Activated naive CD8-positive, alpha-beta T cell treated with anti-CD3 and anti-CD28 coated beads, Interleukin-2, amount 50 U/mL, for 24 hours (primary cell): ENCODE data around the gene PRDM16.

Experiments used
- ATAC-seq: fragments of 150-1000 bp; cut with Tn5 transposase; one replicate; pipeline ENCODE4 v1.10.0; 2021
- DNase-seq: peaks from one replicate; pipeline ENCODE4 v3.0.0; 2021
- H3K27ac Mint-ChIP-seq: one replicate; pipeline ENCODE4 v1.8.0; 2021; ENCODE audit warnings: mild to moderate bottlenecking, mixed read lengths
- H3K27me3 Mint-ChIP-seq: one replicate; pipeline ENCODE4 v1.8.0; 2021; ENCODE audit warnings: mixed read lengths
- H3K36me3 Mint-ChIP-seq: one replicate; pipeline ENCODE4 v1.8.0; 2021; ENCODE audit warnings: low read depth, mixed read lengths
- H3K4me1 Mint-ChIP-seq: one replicate; pipeline ENCODE4 v1.8.0; 2021; ENCODE audit warnings: mixed read lengths
- H3K4me3 Mint-ChIP-seq: one replicate; pipeline ENCODE4 v1.8.0; 2021; ENCODE audit warnings: mild to moderate bottlenecking, moderate library complexity, mixed read lengths
- H3K9me3 Mint-ChIP-seq: one replicate; pipeline ENCODE4 v1.8.0; 2021; ENCODE audit warnings: mixed read lengths

The PRDM16 gene

GRCh38 chr1:3068564-3069431, at the start of gene PRDM16:
PRDM16 (plus strand) TSS chr1:3069203; CDS start chr1:3069260, 57 bp downstream.
- DNase-seq (peak; percentile 23), ATAC-seq (no peak)
- Mint-ChIP-seq H3K9me3 (no peaks in the 10 kb centered on the region), H3K27ac (no peak within 1 kb of the TSS), H3K4me3 (peak within 1 kb of the TSS; percentile 82), H3K36me3 (no peaks in the 10 kb centered on the region), H3K4me1 (peaks cover 2% of the 10 kb centered on the region), H3K27me3 (peaks cover 25% of the 10 kb centered on the region)

- no peak overlapping the region for H3K27ac Mint-ChIP-seq
- no peak for ATAC-seq
These were observed 49.4 kb upstream of the PRDM16 start for GRCh38 chr1:3019516-3020051.

GRCh38 chr1:3020263-3020909, 48.6 kb upstream of the PRDM16 start:
- Mint-ChIP-seq H3K4me1 (no peaks in the 10 kb centered on the region), H3K27me3 (no peaks in the 10 kb centered on the region), H3K9me3 (no peaks in the 10 kb centered on the region), H3K27ac (no peak overlapping the region), H3K4me3 (no peak overlapping the region), H3K36me3 (no peaks in the 10 kb centered on the region)
- no peak for DNase-seq
- ATAC-seq, result no peak

More at GRCh38 chr1:3019516-3020051, 49.4 kb upstream of the PRDM16 start:
- H3K4me3 Mint-ChIP-seq, result no peak overlapping the region
- H3K9me3 Mint-ChIP-seq, result no peaks in the 10 kb centered on the region
- H3K27me3 Mint-ChIP-seq, result no peaks in the 10 kb centered on the region
- H3K4me1 Mint-ChIP-seq, result no peaks in the 10 kb centered on the region
- DNase-seq, result no peak
- H3K36me3 Mint-ChIP-seq, result no peaks in the 10 kb centered on the region

- Mint-ChIP-seq H3K27me3 (no peaks in the 10 kb centered on the region), H3K4me3 (no peak within 1 kb of the TSS), H3K36me3 (no peaks in the 10 kb centered on the region), H3K27ac (no peak within 1 kb of the TSS), H3K9me3 (no peaks in the 10 kb centered on the region), H3K4me1 (no peaks in the 10 kb centered on the region)
- ATAC-seq (no peak), DNase-seq (no peak)
These were observed 47.8 kb upstream of the PRDM16 start, which contains the start of gene ACTRT2 for GRCh38 chr1:3021233-3021671. ACTRT2 (plus strand) TSS chr1:3021467; CDS start chr1:3021687, 220 bp downstream.

- no peak for DNase-seq
- Mint-ChIP-seq H3K4me1 (no peaks in the 10 kb centered on the region), H3K9me3 (no peaks in the 10 kb centered on the region), H3K36me3 (no peaks in the 10 kb centered on the region), H3K27me3 (no peaks in the 10 kb centered on the region), H3K27ac (no peak overlapping the region), H3K4me3 (no peak overlapping the region)
- no peak for ATAC-seq
These were observed 47.1 kb upstream of the PRDM16 start for GRCh38 chr1:3021801-3022401.

- Mint-ChIP-seq H3K4me1 (no peaks in the 10 kb centered on the region), H3K4me3 (no peak overlapping the region), H3K36me3 (no peaks in the 10 kb centered on the region), H3K27ac (no peak overlapping the region), H3K9me3 (no peaks in the 10 kb centered on the region), H3K27me3 (no peaks in the 10 kb centered on the region)
- ATAC-seq (no peak), DNase-seq (no peak)
These were observed 46.5 kb upstream of the PRDM16 start for GRCh38 chr1:3022511-3022973.

GRCh38 chr1:3022976-3023375, 46.0 kb upstream of the PRDM16 start:
- Mint-ChIP-seq H3K9me3 (no peaks in the 10 kb centered on the region), H3K4me1 (no peaks in the 10 kb centered on the region), H3K27ac (no peak overlapping the region), H3K27me3 (no peaks in the 10 kb centered on the region), H3K36me3 (no peaks in the 10 kb centered on the region), H3K4me3 (no peak overlapping the region)
- ATAC-seq (no peak), DNase-seq (no peak)

- ATAC-seq (no peak), DNase-seq (no peak)
- H3K36me3 Mint-ChIP-seq, result no peaks in the 10 kb centered on the region
- H3K4me1 Mint-ChIP-seq, result no peaks in the 10 kb centered on the region
- H3K9me3 Mint-ChIP-seq, result no peaks in the 10 kb centered on the region
- no peak overlapping the region for H3K27ac Mint-ChIP-seq
- no peaks in the 10 kb centered on the region for H3K27me3 Mint-ChIP-seq
- H3K4me3 Mint-ChIP-seq, result no peak overlapping the region
These were observed 45.0 kb upstream of the PRDM16 start for GRCh38 chr1:3024019-3024418.

GRCh38 chr1:3024588-3024987, 44.4 kb upstream of the PRDM16 start:
- ATAC-seq, result no peak
- Mint-ChIP-seq H3K4me1 (no peaks in the 10 kb centered on the region), H3K27ac (no peak overlapping the region), H3K9me3 (no peaks in the 10 kb centered on the region), H3K27me3 (no peaks in the 10 kb centered on the region), H3K36me3 (no peaks in the 10 kb centered on the region), H3K4me3 (no peak overlapping the region)
- DNase-seq, result no peak

GRCh38 chr1:3026124-3026523, 42.9 kb upstream of the PRDM16 start:
- H3K4me3 Mint-ChIP-seq, result no peak overlapping the region
- no peak for DNase-seq
- no peaks in the 10 kb centered on the region for H3K36me3 Mint-ChIP-seq
- no peak overlapping the region for H3K27ac Mint-ChIP-seq
- no peak for ATAC-seq
- no peaks in the 10 kb centered on the region for H3K27me3 Mint-ChIP-seq
- no peaks in the 10 kb centered on the region for H3K4me1 Mint-ChIP-seq
- no peaks in the 10 kb centered on the region for H3K9me3 Mint-ChIP-seq

GRCh38 chr1:3026581-3027391, 42.2 kb upstream of the PRDM16 start:
- no peak for ATAC-seq
- DNase-seq, result no peak
- Mint-ChIP-seq H3K4me3 (no peak overlapping the region), H3K36me3 (no peaks in the 10 kb centered on the region), H3K9me3 (no peaks in the 10 kb centered on the region), H3K27ac (no peak overlapping the region), H3K27me3 (no peaks in the 10 kb centered on the region), H3K4me1 (no peaks in the 10 kb centered on the region)

GRCh38 chr1:3027611-3028371, 41.2 kb upstream of the PRDM16 start:
- H3K27me3 Mint-ChIP-seq, result no peaks in the 10 kb centered on the region
- no peaks in the 10 kb centered on the region for H3K36me3 Mint-ChIP-seq
- H3K4me1 Mint-ChIP-seq, result peaks cover 4% of the 10 kb centered on the region
- H3K9me3 Mint-ChIP-seq, result no peaks in the 10 kb centered on the region
- no peak overlapping the region for H3K4me3 Mint-ChIP-seq
- H3K27ac Mint-ChIP-seq, result no peak overlapping the region
- no peak for ATAC-seq
- no peak for DNase-seq

GRCh38 chr1:3028531-3029282, 40.3 kb upstream of the PRDM16 start:
- H3K27me3 Mint-ChIP-seq, result no peaks in the 10 kb centered on the region
- H3K27ac Mint-ChIP-seq, result no peak overlapping the region
- DNase-seq, result no peak
- H3K4me3 Mint-ChIP-seq, result no peak overlapping the region
- no peaks in the 10 kb centered on the region for H3K9me3 Mint-ChIP-seq
- peaks cover 10% of the 10 kb centered on the region for H3K4me1 Mint-ChIP-seq
- no peak for ATAC-seq
- H3K36me3 Mint-ChIP-seq, result no peaks in the 10 kb centered on the region
